ENCODE measurements around the gene G6PC3.

- no peak for TF ChIP-seq CTCF (IDR thresholded peaks at IDR 0.05; ENCODE audit: low read depth, low read length, missing input control)
- no peak for TF ChIP-seq MAX (IDR thresholded peaks at IDR 0.05)
- no peak for TF ChIP-seq JUND (IDR thresholded peaks at IDR 0.05)
- no peak for TF ChIP-seq RXRA (IDR thresholded peaks at IDR 0.05)
- no peak for TF ChIP-seq RAD21 (IDR thresholded peaks at IDR 0.05)
- TF ChIP-seq REST (IDR thresholded peaks at IDR 0.05): no peak
- no peak for TF ChIP-seq ATF3 (IDR thresholded peaks at IDR 0.05)
- TF ChIP-seq ZBTB33 (IDR thresholded peaks at IDR 0.05): no peak
- no peak for TF ChIP-seq GABPA (IDR thresholded peaks at IDR 0.05 in 1 of 2, conservative IDR thresholded peaks at IDR 0.05 in 1 of 2)
- no peak for TF ChIP-seq HNF4G (IDR thresholded peaks at IDR 0.05)
Observed at GRCh38 chr17:44119062-44119461, 48.5 kb downstream of the G6PC3 start.

Data from liver (tissue), 3 donors.